NCI-H2171 (cell line): ENCODE measurements around the gene GNAQ.

Source experiments
- DNase-seq: peaks from one replicate; lab custom pipeline; 2025; lab: John Stamatoyannopoulos, UW

Gene GNAQ

DNA sequence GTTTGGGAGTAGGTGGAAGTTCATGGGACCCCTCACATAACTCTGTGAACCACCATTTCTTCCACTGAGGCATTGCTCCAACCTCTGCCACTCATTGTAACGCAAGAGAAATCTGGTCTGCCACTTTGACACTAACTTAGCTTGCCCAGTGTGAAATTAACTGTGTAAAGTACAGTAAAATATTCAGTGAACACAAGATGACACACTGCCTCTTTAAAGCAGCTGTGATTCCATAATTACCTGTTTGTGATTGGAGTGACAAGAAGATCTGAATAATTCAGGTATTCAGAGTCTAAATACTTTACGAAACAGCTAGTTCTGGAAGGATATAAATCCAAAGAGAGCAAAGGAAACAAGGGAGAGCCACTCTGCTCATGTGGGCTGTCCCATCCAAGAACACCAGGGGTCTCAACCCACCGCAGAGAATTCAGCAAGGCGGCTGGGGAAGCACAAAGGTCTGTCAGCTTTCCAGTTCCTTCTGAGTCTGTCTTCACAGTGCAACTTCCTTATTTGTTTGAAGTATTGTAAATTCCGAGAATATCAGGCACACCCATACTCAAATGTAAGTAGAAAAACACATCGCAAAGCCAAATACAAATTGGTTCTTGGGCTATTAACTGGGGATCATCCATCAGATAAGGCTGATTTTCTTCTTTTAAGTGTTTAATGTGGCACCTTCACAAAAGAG lies 86.9 kb downstream of the GNAQ start:
- DNase-seq = no peak

DNA sequence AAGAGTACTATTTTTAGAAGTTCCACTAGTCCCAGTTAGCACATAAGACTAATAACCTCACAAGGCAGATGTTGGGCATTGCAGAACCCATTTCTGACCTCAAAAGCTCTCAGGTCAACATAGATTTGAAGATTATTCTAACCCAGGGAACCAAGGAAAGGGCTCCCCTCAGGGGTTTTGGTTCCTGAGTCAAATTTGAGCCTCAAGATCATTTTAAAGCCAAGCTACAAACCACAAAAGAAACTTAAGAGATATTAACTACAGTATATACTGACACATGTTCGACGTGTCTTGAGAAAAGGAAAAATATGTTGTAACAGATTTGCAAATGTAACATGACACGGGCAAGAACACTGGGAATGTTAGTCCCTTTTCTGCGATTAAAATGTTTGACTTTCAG lies 88.6 kb downstream of the GNAQ start:
- no peak for DNase-seq

DNA sequence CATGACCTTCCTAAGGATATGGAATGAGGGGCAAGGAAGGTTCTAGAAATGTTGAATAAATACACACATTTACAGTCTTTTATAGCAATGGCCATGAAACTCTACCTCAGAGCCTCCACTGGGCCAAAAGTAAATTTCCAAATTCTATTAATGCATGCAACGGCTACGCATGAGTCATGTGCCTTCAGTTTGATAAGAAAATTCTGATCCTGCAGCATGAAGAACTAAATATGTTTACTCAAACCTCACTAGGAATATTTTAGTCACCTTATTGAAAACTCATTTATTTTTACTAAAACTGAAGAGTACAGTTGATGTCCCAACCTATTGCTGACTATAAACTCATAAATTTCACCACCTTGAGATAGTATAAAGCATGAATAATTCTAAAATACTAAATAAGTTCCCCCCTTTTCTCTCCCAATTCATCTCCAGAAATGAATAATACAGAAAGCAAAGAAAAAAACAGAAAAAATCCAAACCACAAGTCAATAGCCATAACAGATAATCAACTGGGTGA lies 92.4 kb downstream of the GNAQ start:
- no peak for DNase-seq

DNA sequence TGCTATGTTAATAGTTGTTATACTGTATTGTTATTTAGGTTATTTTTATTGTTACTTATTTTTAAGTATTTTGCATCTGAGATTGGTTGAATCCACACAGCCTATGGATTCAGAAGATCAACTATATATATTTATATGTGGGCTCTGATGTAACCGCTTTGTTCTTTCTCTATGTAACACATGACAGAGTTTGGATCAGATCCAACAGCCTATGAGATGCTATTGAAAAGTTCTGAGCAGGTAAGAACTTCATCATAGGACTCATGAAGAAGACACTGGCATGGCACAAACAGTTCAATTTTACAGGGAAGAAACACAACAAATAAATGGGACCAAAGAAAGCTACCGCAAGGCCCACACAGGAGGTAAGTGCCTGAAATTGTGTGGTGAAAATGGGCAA lies 93.4 kb downstream of the GNAQ start:
- no peak for DNase-seq

DNA sequence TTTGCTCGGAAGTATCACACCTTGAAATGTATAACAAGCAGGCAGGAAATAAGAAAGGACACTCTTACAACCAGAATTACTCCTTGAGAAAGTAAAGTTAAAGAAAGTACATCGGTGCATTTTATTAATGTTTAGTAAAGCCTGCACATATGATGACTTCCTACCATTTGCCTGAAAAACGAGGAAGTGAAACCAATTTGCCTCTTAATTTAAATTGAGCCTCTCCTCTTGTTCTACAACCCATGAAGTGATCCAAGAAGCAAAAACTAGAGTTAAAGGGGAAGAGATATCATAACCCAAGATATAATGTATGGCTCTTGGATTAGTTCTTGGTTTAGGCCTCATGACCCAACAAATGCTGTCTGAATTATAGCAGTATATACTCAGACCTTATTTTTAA lies 95.6 kb downstream of the GNAQ start:
- no peak for DNase-seq

DNA sequence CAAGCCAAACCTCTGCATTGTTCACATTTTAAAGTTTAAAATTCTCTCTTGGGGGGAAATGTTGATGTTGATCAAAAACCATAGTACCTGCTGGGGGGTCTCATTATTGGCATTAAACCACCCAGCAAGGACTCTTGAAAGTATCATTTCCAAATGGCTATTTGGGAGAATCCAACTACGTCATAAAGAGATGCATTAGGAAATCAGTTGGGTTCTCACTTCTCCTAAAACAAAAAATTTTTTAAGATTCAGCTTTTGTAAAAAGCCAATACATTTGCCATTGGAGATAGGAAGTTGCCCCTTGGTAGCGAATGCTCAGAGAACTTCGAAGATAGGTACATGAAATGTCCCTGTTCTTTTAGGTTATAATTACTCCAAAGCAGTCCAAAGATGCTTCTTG lies 96.4 kb downstream of the GNAQ start:
- DNase-seq = no peak

DNA sequence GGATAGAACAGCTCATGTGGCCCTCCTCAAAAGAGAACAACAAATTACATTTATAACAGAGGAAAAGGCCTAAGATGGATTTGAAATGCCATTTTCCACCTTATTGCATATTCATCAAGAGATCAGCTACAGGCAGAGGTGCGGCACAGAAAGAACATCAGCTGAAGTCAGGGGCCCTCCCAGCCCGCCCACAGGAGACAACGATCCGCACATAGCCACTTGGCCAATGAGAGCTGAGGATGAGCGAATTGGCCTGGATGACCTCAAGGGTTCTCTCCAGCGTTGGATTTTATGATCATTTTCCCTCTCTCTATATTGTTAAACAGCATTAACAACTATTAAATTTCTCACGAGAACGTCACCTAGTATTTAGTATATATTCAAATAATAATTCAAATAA lies 97.6 kb downstream of the GNAQ start:
- no peak for DNase-seq

DNA sequence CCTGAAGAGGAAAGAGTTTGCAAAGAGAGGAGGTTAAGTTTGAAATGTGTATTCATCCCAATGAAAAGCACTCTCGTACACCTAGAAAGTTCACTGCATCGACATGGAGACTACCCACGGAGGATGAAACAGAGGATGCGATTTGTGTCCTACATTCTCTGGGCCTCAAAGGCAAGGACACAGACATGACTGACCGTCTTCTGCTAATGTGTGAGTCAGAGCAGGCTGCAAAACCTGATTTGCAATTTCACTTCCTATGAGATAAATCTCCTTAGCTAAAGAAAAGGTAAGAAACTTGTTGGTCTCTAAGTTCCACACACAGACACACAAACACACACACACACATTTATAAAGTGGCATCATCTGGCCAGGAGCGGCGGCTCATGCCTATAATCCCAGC lies 98.6 kb downstream of the GNAQ start:
- DNase-seq = no peak

DNA sequence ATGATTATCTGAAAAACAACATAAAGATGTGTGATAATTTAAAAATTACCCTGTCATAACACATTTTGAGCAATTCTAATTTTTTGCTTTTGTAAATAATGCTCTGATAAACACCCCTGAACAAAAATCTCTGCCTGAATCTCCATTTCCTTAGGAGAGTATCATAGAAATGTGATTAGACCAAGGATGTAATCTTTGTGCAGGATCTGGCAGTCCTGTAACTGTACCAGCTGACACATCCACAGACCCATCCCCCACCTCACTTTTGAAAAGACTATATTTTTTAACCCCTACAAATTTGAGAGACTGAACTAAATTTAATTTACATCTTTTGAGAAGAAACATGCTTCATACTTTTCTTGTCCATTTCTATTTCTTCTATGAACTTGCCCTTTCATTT lies 101.7 kb downstream of the GNAQ start:
- no peak for DNase-seq

DNA sequence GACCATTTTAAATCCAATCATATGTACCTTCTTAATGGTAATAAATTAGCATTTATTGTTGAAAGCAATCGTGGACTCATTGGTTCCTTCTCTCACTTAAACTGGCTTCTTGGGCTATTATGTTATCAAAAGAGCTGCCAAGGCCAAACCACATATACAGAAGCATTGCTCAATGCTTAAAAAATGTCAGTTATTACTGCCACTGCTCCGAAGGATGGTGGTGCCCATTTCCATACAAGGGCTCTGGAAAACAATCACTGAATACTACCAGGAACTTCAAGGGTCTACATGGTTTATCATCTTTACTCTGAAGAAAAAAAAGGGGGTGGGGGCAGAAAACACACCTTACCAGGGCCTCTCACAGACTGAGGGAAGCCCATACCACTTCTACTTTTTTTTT lies 104.3 kb downstream of the GNAQ start:
- DNase-seq = no peak

DNA sequence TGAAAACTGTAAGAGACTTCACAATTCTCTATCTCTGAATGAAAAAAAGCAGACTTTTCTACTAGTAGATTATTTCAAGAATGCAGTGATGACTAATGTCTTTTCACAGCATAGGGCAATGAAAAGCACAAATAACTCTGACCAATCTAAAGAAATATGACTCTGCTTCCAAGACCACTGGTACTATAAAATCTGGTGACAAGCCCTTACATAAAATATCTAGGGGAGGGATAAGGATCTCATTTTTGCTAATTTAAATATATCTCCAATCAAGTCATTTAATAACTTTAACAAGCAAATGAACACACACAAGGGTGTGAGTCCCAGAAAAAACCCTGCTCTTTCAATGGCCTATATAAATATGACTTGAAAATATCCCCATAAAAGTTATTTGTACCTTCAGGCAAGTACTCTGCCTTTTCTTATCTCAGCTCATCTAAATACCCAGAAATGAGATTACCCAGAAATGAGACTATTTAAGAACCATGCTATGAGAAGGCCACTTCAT lies 105.2 kb downstream of the GNAQ start:
- DNase-seq = no peak

DNA sequence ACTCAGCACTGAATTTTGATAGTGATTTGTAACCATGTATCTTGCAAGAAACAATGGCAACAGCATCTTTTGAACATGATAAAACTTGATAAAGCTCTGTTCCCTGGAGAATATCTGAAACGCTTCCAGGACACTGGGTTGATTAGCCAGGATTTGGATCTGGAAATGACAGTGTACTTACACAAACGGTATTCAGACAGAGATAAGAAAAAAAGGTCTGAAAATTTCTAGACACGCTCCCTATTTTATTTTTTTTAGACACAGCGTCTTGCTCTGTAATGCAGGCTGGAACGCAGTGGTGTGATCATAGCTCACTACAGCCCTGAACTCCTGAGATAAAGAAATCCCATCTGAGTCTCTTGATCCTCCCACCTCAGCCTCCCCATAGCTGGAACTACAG lies 109.0 kb downstream of the GNAQ start:
- no peak for DNase-seq

DNA sequence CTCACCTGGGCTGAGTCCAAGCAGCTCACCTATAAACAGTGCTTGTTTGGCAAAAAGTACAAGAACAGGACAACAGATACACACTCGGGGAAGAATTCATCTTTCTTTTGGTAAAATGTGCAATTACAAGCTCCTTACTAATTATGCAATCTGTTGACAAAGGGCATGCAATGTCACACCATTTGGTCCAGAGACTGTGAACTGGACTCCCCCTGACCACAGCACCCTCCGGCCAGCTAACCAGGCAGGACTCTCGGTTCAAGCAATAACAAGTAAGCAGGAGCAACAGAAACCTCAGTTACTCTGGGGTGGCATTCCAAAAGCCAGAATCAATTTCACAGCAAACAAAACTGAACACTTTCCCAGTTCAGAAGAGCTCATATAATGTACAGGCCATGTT lies 113.8 kb downstream of the GNAQ start:
- DNase-seq = no peak

DNA sequence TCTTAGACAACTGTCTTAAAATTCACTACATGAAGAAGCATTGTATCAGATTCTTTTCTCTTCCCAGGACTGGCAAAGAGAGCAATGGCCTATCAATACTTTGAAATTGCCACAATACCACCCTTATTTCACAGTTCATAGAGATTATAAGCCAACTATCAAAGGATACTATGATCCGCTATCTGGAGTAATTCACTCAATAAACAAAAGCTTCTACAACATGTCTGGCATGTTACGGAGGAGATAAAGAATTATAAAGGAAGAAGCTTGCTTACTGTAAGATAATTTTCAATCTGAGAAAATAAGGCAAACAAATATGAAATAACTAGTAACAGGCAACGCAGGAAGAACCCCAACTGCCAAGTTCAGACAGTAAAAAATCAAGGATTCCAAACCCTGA lies 114.8 kb downstream of the GNAQ start:
- no peak for DNase-seq

DNA sequence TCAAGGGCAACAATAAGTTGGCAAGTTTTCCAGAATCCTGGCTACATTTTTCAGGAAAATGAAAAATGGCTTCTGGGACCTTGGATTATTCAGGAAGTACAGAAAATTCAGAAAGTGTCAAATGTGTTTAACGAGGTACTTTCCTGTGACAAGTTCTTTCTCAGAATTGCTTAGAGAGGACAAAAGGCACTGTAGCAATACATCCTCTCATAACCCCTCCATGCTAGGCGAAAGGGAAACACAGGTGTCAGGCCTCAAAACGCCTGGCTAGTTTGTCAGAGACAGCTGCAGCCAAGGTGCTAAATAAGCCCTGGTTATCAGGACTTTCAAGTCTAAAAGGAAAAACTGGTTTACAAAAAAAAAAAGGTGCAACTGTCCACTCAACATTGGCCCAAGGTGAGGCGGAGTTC lies 115.2 kb downstream of the GNAQ start:
- DNase-seq = no peak

DNA sequence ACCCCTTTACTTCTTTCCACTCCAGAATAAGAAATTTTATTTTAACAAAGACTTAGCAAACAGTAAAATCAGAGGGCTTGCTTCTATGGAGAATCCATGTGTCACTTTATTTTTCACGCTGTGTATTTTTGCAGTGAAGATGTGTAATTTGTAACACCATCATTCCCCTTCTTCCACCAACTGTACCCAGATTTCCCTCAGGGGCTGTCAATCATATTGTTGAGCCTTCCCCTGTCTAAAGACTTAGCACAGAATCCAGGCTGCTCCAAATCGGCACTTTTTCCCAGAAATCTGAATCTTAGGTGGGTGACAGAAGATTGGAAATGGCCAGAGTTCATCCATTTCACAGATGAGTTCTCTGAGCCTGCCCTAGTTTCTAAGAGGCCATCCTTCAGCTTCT lies 115.9 kb downstream of the GNAQ start:
- DNase-seq = no peak

DNA sequence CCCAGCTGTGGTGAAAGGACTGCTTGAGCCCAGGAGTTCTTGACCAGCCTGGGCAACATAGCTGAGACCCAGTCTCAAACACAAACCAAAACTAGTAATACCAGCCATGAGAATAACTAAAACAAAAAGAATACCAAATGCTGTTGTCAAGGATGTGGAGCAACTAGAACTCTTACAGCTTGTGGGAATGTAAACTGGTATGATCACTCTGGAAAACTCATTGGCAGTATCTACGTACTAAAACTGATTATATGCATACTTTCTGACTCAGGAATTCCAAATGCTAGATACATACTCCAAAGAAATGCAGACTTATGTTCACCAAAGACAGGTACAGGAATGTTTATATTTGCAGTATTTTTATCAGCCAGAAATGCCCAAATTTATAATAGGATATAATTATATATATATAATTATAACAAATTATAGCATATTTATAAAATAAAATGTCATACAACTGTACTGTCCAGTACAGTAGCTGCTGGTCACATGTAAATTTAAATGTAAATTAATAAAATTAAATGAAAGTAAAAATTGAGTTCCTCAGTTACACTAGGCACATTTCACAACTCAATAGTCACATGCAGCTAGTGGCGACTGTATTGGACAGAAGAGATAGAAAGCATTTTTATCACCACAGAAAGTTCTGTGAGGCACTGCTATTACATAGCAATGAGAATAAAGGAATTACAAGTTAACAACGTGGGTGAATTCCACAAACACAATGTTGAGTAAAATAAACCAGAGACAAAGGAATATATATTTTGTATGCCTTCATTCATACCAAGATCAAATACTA lies 118.5 kb downstream of the GNAQ start:
- DNase-seq = no peak

DNA sequence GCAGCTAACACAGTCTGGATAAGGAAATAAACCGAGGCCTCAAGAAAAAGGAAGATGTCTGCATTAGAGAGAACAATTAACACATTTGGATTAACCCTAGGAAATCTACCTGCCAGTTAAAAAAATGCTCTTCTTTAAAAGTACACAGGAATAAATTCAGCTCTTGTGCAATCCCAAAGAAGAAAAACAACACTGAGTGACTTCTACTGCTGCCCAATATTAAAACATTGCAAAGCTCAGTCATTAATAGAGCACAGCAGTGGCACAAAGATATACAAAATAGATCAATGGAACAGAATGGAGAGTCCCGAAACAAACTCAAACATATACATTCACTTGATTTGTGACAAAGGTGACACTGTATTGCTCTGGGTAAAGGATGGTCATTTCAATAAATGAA lies 119.7 kb downstream of the GNAQ start:
- no peak for DNase-seq

DNA sequence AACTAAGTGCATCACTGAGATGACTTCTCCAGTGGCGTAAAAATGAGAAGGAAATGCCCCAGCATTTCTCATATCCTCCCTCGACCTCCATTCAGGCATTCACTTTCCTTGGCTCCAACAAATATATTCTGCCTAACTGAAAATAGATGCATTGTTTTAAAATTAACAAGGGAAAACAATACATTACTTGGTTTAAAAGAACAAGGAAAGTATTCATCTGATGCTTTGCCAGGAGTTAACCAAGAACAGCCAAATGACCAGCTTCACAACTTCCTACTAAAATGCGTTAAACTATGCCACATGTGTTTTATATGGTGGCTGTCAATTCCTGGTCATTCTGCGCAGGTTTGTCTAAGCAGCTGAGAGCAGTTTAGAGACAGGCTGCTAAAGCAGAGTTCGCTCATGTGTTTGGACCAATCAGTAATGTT lies 121.4 kb downstream of the GNAQ start:
- no peak for DNase-seq

DNA sequence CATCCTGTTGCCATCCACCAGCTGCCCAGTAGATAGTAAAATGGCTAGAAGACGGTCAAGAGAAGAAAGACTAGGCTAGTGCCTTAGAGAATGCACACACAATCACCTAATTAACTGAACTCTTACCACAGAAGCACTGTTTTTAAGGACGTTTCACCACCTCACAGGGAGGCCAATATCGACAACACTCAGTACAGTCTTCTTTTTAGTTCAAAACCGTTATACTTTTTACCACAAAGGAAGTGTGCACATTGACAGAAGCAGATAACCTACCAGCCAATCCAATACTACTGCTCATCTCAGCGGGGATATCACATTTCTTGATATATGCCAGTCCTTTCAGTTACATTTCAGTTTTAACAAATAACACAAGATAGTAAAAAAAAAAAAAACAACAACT lies 122.3 kb downstream of the GNAQ start:
- no peak for DNase-seq

DNA sequence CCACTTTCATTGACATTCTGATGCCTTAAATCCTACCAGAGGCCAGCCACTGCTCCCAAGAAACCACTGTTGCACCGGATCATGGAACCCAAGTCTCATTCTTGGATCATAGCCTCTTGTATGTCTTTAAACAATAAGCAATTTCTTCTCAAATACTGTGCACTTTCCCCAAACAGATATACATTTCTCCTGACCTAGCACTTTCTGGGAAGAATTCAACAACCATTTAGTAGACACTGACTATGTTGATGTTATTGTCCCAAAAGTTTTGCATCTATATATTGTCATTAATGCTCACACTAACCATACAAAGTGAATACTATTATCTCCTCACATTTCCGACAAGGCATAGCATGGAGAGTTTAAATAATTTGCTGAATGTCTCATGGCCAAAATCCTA lies 123.3 kb downstream of the GNAQ start:
- no peak for DNase-seq

DNA sequence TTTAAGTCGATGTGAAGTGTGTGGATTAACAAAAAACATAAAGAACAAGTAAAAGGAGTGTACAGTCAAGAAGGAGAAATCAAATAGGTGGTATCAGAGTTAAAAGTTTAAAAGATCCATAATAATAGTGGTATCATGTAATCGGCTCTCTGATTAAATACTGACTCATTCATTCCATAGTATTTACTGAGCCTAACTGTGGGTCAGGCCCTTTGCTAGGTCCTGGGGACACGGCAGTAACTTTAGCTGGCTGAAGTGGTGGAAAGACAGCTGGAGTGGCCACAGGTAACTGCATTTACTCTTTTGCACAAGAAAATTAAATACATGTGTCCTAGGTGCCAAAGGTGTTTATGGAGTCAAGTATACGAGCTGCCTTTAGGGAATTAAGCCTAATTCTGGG lies 124.0 kb downstream of the GNAQ start:
- no peak for DNase-seq

DNA sequence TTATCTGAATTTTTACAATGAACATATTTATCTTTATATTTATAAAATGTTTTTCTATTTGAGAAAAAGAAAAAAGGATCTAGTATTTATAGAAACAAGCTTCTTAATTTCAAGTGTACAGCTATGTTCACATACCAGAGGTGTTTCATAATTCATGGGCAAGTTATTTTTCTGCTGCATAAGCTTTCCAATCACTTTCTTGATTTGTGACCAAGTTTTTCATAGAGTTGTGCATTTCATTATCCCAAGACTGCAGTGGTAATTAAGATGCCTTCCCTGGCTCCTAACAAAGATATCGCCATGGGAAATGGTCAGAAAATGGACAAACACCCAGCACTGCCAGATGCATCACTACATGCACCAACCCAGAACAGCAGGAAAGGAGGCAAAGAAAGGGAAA lies 124.6 kb downstream of the GNAQ start:
- no peak for DNase-seq
